ENCODE data around the gene RPL15.

Gene RPL15

DNA sequence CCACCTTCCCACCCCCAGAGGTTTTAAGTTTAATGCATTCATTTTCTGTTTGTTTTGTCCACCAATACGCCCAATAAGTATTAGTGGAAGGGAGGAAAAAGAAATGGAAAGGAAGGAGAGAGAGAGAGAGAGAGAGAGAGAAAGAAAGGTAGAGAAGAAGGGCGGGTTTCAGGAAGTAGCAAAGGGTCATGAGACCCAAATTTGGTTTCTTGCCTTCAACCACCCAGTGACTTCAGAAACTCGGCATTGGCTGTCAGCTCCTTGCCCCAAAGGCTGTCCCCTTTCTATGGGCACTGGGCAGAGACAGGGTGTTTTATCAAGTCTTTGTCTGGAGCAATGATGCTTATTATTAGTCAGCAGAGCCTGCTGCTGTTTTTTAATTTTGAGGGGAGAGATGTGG is 14.7 kb downstream of the RPL15 start:
- no peak for DNase-seq (ENCODE audit: low read depth in 3 of 3)

DNA sequence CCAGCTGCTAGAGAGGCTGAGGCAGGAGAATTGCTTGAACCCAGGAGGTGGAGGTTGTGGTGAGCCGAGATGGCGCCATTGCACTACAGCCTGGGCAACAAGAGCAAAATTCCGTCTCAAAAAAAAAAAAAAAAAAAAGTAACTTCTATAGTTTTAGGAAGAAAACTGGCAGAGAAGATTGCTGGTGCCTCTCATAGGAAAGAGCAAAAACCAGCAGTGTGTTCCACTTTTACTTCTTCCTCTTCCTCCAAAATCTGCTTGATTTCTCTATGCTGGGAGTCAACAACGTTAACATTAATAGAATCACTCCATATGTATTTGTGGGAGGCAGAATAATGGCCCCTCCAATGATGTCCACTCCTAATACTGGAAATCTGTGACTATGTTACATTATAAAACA is 15.6 kb downstream of the RPL15 start:
- DNase-seq (ENCODE audit: low read depth in 3 of 3) = no peak

DNA sequence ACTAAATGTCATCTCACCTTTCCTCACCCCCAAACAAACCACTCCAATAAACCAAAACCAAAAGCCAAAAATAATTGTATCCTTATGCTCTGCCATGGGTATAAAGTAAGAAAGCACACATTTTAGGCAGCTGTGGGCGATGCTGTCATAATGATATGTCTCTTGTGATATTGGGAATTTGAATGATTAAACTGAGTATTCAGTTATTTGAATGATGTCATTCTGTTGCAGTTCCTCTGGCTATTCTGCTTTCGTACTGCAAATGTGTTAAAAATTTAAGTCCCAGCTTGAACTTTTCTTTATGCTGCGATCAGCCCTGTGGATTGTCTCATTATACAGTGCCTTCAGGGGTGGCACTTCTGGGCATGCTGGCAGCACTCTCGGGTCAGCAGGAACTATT is 17.3 kb downstream of the RPL15 start:
- DNase-seq (ENCODE audit: low read depth in 3 of 3) = no peak

DNA sequence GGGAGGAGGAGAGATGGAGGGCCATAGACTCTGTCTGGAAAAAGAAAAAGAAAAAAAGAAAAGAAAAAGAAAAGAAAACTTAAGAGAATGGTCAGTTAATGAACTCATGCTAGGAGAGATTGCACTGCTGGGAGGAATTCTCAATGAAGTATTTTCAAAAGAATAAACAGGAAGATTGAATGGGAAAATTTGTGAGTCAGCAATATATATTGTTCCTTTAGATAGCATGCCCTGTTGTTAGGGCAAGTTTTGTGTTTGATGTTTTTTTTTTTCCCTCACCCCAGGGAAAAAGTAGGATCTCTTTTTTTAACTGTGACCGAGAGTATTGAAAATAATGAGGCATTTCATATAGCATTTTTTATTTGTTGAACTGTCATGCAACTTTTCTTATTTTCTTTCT is 20.4 kb downstream of the RPL15 start:
- DNase-seq (ENCODE audit: low read depth in 3 of 3) = no peak

DNA sequence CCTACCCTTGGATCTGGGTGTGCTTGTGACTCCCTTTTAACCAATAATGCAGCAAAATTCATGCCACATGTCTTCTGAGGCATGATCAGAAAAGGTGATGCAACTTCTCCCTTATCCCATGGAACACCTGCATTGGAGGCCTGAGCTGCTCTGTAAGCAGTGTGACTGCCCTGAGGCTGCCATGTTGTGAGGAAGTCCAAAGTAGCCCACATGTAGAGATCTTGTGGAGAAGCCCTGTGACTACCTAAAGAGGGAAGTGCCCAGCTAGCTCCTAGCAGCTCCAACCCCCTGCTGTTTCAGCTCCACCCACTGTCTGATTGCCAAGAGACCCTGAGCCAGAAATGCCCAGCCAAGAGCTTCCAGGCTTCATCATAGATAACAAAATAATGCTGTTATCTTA is 21.8 kb downstream of the RPL15 start:
- DNase-seq (ENCODE audit: low read depth in 3 of 3) = no peak

DNA sequence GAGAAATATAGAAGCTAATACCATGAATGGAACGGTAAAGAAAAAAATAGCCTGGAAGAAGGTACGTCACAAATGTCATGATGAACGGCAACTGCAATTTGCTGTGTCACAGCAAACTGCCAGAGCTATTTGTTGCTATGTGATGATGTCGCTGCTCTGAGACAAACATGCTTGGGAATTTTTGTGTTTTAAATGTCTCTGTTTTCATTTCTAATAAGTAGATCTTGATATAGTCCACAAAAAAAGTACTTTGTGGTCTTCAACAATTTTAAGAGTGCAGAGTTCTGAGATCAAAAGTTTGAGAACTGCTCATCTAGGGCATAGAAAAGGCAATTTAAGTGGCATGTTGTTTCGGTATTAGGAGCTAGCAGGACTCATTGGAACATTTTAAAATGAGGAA is 23.8 kb downstream of the RPL15 start:
- no peak for DNase-seq (ENCODE audit: low read depth in 3 of 3)

DNA sequence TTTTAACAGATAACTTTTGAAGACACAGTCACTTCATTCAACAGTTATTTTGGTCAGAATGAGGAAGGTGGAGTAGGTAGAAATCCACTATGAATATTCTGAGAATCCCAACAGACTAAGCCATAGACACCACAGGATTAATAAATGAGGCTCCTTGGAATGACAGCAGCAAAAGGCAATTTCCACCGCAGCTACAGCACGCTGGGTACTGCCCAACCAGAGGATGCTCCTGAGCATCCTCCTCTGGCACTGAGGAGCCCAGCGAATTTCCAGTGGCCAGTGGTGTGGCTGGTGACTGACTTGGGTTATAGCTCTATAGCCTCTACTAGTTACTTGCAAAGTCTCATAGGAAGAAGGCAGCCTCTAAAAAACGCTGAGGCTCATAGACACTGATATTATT is 24.5 kb downstream of the RPL15 start:
- no peak for DNase-seq (ENCODE audit: low read depth in 3 of 3)

DNA sequence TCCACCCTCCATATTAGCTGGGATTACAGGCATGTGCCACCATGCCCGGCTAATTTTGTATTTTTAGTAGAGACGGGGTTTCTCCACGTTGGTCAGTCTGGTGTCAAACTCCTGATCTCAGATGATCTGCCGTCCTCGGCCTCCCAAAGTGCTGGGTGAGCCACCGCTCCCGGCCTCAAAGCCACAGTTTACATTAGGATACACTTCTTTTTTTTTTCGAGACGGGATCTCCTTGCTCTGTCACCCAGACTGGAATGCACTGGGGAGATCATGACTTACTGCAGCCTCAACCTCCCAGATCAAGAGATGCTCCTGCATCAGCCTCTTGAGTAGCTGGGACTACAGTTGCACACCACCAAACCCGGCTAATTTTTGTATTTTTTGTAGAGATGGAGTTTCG is 25.6 kb downstream of the RPL15 start:
- no peak for DNase-seq (ENCODE audit: low read depth in 3 of 3)

DNA sequence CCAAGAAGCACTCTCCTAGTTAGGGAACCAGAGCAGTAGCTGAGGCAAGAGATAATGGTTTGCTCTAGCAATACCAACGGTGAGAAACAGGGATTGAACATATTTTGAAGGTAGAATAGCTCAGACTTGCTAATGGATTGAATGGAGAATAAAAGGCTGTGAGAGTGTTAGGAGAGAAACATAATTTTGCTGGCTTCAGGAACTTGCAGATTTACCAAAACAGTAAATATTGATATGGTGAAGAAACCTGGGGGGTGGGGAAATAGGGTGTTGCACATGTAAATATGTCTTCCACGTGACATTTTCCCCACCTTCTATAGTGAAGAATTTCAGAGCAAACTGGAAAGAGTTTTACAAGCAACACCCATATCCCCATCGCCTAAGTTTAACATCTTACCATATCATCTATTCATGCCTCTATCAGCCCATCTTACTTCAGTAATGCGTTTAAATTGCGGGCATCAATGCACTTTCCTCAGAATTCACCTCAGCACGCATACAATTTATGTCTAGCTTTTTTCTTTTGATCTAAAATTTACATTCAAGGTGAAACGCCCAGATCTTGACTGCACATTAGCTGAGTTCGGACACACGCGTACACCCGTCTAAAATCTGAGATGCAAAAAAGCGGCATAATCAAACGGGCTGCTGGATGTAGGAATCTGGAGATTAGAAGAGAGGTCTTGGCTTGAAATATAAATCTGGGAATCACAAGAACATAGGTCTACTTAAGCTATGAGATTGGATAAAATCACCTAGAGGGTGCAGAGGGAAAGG is 27.3 kb downstream of the RPL15 start:
- no peak for DNase-seq (ENCODE audit: low read depth in 3 of 3)

DNA sequence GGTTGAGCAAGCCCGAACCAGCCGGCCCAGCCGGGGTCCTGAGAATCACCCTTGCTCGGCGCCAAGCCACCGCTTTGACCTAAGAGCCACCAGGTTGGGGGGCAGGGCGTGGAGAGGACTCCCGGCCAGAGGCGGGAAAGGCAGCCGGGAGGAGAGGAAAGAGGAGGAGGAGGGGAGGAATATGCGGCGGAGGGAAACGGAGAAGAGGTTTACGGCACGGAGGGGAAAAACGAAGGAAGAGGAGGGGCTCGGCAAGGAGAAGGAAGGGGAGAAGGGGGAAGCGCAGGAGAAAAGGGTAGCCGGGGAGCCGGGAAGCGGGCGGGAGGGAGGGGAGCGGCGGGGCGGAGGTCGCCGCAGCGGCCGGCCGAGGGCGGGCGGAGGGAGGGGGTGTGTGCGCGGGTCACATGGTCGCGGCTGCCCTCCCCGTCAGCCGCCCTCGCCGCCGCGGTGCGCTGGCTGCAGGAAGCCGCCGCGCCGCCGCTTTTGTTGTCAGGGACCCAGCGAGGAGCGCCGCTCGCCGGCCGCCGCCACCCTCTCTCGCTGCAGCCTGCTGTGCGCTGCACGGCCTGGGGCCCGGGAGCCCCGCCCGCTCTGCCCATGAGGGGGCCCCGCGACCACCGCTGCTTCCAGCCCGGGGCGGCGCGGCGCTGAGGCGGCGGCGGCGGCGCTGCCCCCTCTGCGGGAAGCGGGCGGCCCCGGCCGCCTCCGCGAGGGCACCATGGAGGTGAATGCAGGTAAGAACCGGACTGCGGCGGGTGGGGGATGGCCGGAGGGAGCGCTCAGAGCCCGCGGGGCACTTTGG is 28.1 kb downstream of the RPL15 start, which contains the start of gene NR1D2:
TSS of gene NR1D2 (plus strand) at position 426 of the 802 bp plus-strand sequence. CDS start at position 719, 293 bp downstream.
- peak; percentile 41 to 73 (median 52) for DNase-seq (ENCODE audit: low read depth in 3 of 3)

DNA sequence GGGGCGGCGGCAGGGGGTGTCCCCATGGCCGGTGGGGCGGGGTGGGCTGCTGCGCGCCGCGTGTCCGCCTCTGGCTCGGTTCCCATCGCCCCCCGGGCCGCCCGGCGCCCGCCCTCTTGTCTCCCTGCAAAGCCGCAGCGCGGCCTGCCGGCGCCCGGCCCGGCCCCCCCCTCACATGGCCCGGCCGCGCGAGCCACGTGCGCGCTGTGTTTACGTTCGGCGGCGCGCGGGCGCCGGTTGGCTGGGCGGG is 28.7 kb downstream of the RPL15 start:
- no peak for DNase-seq (ENCODE audit: low read depth in 3 of 3)

DNA sequence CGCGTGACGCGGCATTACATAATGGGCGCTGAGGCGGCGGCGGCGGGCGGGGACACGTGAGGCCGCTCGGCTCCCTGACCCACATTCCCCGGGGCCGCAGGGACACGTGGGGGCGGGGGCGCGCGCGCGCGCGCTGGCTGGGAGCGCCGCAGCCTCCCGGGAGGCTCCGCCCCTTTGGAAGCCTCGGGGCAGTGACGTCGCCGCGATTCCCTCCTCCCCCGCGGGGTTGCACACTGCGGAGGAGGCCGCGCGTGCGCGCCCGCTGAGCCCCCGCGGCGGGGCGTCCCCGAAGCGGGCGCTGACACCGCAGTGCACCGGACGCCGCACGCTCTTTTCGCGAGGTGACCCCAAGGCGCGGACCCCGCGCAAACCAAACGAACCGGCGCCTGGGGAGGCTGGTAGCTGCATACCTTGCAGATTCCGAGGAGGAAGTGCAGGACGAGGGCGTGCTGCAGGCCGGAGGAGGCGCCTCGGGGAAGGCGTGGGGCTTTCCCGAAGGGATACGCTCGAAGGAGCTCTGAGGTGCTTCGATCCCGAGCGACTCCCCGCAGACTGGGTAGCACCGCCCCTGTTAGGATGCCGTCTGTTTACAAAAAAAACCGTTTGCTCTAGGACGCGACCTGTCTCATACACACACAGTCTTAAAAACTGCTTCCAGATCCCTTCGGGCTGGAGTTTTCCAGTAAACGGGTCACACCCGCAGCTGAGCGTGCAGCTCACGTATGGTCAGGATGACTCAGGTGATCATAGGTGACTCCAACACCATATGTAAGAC is 29.2 kb downstream of the RPL15 start:
- peak; percentile 94 to 97 (median 96) for DNase-seq (ENCODE audit: low read depth in 3 of 3)

DNA sequence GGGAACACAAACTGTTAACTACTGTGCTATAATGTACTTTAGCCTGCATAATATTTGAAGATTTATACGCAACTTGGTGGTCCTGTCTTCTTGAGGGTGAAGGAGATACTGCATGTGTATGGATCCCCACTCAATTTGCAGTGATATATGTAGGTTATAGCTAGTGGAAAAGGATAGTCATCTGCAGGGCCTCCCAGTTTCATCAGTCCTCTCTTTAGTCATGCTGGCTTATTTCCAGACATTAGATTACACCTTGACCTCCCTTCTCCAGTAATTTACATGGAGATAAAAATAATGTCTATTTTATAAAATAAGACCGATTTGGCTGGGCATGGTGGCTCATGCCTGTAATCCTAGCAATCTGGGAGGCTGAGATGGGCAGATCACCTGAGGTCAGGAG is 31.8 kb downstream of the RPL15 start:
- no peak for DNase-seq (ENCODE audit: low read depth in 3 of 3)

DNA sequence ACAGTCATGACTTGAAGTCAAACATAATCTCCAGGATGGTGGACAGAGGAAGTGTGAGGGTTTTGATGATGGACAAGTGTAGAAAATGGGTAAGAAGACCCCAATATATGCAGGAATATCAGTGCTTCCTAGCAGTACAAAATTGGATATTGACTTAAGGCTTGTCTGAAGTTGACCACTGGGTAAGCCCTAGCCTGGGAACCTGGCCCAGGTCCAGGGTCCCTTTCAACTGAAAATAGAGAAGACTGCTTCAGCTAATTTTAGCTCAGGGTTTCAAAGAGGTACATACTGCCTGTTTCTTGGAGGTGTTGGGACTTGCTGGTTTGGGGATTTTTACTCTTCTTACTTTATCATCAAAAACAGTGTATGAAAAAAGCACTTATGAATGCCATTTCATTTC is 32.9 kb downstream of the RPL15 start:
- no peak for DNase-seq (ENCODE audit: low read depth in 3 of 3)

DNA sequence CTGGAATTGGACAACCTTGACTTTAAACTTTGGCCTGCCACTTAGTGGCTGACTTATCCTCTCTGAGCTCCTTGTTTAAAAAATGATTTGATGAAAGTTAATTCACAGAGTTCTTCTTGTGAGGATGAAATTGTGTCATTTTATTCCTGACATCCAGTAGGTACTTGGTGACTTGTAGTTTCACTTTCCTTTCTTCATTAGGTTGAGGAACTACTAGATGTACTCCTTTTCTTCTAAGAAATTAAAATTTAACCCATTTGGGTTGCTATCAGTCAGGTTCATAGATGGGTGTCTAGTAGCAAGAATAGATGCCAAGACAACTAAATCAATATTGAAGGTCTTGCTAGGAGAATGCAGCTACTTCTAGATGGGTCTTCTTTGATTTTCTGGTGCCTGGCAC is 33.4 kb downstream of the RPL15 start:
- DNase-seq (ENCODE audit: low read depth in 3 of 3) = no peak

DNA sequence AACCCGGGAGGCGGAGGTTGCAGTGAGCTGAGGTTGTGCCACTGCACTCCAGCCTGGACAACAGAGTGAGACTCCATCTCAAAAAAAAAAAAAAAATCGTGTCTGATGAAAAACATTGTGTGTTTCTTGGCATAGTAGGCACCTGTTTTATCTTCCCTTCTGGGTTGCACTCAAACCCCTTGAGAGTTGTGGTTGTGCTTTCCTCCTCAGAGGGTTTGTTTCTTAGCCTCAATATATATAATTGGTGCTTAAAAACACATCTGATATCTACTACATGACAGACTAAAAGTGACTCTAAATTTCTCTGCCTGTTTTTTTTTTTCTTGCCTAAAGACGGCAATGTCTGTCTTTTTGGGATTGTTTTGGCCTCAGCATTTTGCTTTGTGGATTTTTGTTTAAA is 35.7 kb downstream of the RPL15 start:
- no peak for DNase-seq (ENCODE audit: low read depth in 3 of 3)

DNA sequence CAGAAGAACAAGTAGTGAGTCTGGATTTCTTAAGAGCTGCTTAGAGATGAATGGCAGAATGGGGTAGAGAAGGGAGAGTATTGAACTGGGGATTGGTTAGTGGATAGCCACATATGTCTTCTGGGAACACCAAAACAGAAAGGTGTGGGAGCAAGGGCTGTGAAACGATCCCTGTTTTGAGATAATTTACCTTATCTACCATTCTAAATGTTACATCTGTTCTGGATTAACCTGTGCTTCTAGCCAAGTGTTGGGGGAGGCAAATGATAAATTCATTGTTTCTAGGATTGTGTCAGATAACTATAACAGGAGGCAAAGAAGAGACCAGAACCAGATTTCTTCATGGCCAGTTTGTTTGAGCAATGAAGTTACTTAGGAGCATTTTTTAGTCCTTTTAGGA is 36.6 kb downstream of the RPL15 start:
- no peak for DNase-seq (ENCODE audit: low read depth in 3 of 3)

DNA sequence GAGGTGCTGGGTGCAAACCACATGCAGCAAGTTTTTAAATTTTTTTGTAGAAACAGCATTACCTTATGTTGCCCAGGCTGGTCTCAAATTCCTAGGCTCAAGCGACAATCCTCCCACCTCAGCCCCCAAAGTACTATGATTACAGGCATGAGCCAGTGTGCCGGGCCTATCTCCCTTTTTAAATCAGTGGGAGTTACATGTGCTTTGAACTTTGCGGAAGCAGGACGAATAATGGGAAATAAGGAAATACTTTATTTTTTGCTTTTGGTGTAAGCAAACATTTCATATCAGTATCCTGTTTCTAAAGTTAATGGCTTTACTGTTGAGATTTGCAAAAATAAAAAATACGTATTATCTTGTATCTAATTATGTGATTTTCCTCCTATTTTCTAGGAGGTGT is 37.2 kb downstream of the RPL15 start:
- DNase-seq (ENCODE audit: low read depth in 3 of 3) = no peak

DNA sequence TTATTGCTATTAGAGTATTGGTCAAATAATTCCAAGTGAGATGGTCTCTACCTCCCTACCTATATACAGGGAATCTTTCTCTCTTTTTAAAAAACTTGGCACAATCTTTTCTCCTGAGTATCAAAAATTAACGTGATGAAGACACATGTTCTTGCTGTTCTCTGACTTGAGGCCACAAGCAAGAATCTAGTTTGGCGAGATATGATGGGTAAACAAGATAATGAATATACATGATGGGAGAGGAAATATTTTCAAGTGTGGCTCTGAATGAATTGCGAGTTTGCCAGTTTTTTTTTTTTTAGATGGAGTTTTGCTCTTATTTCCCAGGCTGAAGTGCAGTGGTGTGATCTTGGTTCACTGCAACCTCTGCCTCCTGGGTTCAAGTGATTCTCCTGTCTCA is 39.8 kb downstream of the RPL15 start:
- DNase-seq (ENCODE audit: low read depth in 3 of 3) = no peak

DNA sequence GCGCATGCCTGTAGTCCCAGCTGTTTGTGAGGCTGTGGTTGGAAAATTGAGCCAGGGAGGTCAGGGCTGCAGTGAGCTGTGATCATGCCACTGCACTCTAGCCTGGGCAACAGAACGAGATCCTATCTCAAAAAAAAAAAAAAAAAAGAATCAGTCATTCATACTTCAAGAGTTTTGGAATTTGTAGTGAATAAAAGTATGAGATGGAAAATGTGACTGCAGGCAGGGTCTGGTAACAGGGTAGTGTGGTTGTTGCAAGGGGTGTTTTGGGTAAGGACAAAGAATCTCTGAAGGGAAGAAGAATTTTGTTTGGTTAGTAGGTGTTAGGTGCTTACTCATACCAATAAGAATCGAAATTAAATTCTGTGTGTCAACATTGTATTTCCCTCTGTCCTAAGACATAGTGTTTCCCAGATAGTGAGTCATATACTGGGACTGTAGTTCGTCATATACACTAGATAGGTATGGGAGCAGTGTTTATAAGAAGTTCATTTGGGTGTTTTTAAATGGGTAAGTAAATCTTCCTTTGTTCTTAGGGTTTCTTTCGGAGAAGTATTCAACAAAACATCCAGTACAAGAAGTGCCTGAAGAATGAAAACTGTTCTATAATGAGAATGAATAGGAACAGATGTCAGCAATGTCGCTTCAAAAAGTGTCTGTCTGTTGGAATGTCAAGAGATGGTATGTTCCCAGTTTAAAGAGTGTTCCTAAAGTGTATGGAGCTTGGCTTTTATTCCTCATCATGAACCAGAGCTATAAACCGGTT is 42.4 kb downstream of the RPL15 start:
- DNase-seq (ENCODE audit: low read depth in 3 of 3) = no peak

DNA sequence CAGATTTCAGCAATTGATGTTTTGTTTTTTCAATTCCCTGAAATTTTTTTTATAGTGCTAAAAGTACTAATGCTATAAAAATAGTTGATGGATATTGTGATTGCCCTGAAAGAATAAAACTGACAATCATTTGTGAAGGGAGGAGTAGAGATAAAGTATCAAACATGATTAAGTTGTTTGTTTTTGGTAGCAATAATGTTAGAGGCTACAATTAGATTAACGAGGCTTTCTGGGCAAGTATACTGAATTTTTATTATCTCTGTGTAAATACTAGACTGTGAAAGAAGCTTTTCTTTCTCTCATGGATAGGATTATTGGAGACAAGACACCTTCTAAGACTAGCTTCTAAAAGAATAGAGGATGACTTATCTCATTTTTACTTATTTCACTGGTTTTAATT is 43.7 kb downstream of the RPL15 start:
- no peak for DNase-seq (ENCODE audit: low read depth in 3 of 3)

DNA sequence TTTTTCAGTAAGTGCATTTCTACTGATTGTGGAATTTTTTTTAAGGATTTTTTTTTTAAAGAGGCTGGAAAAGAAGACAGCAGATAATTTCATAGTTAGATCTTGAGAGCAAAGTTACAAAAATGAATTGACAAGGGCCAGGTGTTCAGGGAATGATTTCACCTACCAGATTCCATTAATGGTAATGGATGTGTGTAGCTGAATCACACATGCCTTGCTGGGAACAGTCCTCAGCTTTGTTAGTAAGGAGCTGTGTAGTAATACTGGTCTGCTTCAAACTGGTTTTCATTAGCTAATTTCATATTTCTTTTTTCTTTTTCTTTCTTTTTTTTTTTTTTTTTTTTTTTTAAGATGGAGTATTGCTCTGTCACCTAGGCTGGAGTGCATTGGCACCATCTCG is 44.1 kb downstream of the RPL15 start:
- no peak for DNase-seq (ENCODE audit: low read depth in 3 of 3)
